DOHH2 (cell line): ENCODE measurements around the gene DCAF6.

ENCODE experiments used
- H3F3A ChIP-seq: fragments of 200-600 bp; sonication (generic), shearing (Covaris generic); 2 replicates; pipeline ENCODE4 v1.6.0; 2016; ENCODE audit warnings: antibody characterized with exemption, mild to moderate bottlenecking; ENCODE audit not compliant: control insufficient read depth, insufficient read depth
- H3K27ac ChIP-seq: fragments of 200-600 bp; sonication (generic); 2 replicates; pipeline ENCODE4 v1.5.1; 2014; ENCODE audit warnings: low read depth, mild to moderate bottlenecking, low read length, moderate library complexity
- H3K27me3 ChIP-seq: fragments of 200-600 bp; sonication (generic); 2 replicates; pipeline ENCODE4 v1.6.1; 2014; ENCODE audit warnings: mild to moderate bottlenecking, low read length, mixed read lengths; ENCODE audit not compliant: control insufficient read depth
- H3K36me3 ChIP-seq: fragments of 200-600 bp; sonication (generic); 2 replicates; pipeline ENCODE4 v1.6.1; 2014; ENCODE audit warnings: mild to moderate bottlenecking, low read length, moderate library complexity, mixed read lengths; ENCODE audit not compliant: control insufficient read depth
- H3K4me1 ChIP-seq: fragments of 200-600 bp; sonication (generic); 2 replicates; pipeline ENCODE4 v1.6.1; 2014; ENCODE audit warnings: mild to moderate bottlenecking, low read length, mixed read lengths; ENCODE audit not compliant: control insufficient read depth
- H3K4me2 ChIP-seq: fragments of 200-600 bp; sonication (generic); 2 replicates; pipeline ENCODE4 v1.6.0; 2014; ENCODE audit warnings: mild to moderate bottlenecking, low read length, moderate library complexity
- H3K4me3 ChIP-seq: fragments of 200-600 bp; sonication (generic); 2 replicates; pipeline ENCODE4 v1.5.1; 2014; ENCODE audit warnings: mild to moderate bottlenecking, low read length, mixed read lengths
- H3K79me2 ChIP-seq: fragments of 200-600 bp; sonication (generic); 2 replicates; pipeline ENCODE4 v1.6.1; 2014; ENCODE audit warnings: mild to moderate bottlenecking, low read length, mixed read lengths; ENCODE audit not compliant: control insufficient read depth
- H3K9me2 ChIP-seq: fragments of 200-600 bp; sonication (generic); replicated peaks from 2 replicates; pipeline ENCODE4 v1.6.1; 2014; ENCODE audit warnings: mild to moderate bottlenecking, low read length, mixed read lengths; ENCODE audit not compliant: control insufficient read depth
- H3K9me3 ChIP-seq: fragments of 200-600 bp; sonication (generic); 2 replicates; pipeline ENCODE4 v1.6.1; 2014; ENCODE audit warnings: antibody characterized with exemption, low read length, mixed read lengths; ENCODE audit not compliant: control insufficient read depth, insufficient read depth
- H4K20me1 ChIP-seq: fragments of 200-600 bp; sonication (generic); 2 replicates; pipeline ENCODE4 v1.6.0; 2014; ENCODE audit warnings: low read depth, mild to moderate bottlenecking, antibody characterized with exemption, low read length, moderate library complexity; ENCODE audit not compliant: control insufficient read depth, insufficient read depth
- EZH2phosphoT487 ChIP-seq: fragments of 200-600 bp; sonication (generic); IDR thresholded peaks from 2 replicates; pipeline ENCODE4 v1.6.1; 2017; ENCODE audit warnings: borderline replicate concordance, mild to moderate bottlenecking, antibody characterized with exemption, low read length, moderate library complexity, mixed read lengths
- TF ChIP-seq, protein P1 (sequence below): fragments of 200-600 bp; sonication (generic); IDR thresholded peaks from one replicate; pipeline ENCODE4 v1.5.1; 2014; ENCODE audit warnings: antibody characterized with exemption, mild to moderate bottlenecking, low read depth, low read length; ENCODE audit not compliant: poor library complexity, severe bottlenecking

The DCAF6 gene

DNA sequence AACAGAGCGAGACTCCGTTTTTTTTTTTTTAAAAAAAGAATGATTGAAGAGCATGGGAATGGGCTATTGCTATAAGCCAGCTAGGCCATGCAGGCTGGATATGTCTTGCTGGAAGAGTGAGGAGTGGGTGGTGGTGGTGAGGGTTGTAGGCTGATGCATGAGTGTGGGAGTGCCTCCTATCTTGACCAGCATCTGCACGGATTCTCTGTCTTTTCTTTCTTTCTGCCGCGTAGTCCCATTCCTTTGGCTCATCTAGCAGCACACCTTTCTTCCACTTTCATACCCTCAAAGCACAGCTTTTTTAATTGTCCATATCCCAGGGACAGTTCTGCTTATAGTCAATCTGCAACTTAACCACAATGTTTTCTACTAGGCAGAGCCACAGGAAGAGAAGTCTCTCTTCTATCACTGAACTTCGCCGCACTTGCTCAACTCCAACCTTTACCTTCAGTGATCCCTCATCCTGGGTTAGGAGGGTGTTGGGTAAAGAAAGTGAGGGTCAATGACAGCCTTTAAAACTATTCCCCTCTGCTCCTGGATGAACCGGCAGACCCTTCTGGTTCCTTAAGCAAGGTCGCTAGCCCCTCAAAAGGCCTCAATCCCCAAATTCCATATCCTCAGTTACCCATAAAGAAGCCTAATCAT lies 37.8 kb upstream of the DCAF6 start:
- TF ChIP-seq, protein P1, sequence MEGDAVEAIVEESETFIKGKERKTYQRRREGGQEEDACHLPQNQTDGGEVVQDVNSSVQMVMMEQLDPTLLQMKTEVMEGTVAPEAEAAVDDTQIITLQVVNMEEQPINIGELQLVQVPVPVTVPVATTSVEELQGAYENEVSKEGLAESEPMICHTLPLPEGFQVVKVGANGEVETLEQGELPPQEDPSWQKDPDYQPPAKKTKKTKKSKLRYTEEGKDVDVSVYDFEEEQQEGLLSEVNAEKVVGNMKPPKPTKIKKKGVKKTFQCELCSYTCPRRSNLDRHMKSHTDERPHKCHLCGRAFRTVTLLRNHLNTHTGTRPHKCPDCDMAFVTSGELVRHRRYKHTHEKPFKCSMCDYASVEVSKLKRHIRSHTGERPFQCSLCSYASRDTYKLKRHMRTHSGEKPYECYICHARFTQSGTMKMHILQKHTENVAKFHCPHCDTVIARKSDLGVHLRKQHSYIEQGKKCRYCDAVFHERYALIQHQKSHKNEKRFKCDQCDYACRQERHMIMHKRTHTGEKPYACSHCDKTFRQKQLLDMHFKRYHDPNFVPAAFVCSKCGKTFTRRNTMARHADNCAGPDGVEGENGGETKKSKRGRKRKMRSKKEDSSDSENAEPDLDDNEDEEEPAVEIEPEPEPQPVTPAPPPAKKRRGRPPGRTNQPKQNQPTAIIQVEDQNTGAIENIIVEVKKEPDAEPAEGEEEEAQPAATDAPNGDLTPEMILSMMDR, result no peak
- no peak for TF ChIP-seq EZH2phosphoT487
- Histone ChIP-seq H3K4me2 (no peak overlapping the region), H3K27me3 (no peaks in the 10 kb centered on the region)

DNA sequence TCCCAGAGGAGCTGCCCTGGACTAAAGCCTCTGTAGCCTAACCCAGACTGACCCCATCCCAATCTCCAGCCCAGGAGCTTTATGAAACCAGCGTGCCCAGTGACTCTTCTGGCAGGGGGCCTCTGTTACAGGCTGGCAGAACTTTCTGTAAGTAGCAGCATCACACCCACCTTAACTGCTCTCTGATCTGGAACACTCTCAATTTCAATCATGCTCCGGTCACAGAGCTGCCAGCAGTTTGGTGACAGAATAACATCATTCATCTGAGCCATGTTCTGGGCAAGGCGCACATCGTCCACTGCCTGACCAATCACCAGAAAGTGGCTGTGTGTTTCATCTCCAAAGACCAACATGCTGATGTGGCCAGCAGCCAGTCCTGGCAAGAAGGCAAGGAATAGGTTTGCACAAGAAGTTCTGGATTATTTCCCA lies 37.2 kb upstream of the DCAF6 start:
- no peaks in the 10 kb centered on the region for H3K27me3 ChIP-seq
- H3K4me2 ChIP-seq, result no peak overlapping the region
- no peaks in the 10 kb centered on the region for H3K79me2 ChIP-seq
- H3K4me3 ChIP-seq, result no peak overlapping the region
- H4K20me1 ChIP-seq, result no peaks in the 10 kb centered on the region
- H3K9me2 ChIP-seq, result no peaks in the 10 kb centered on the region
- peaks cover 14% of the 10 kb centered on the region for H3K4me1 ChIP-seq
- no peak for TF ChIP-seq EZH2phosphoT487
- TF ChIP-seq, protein P1, result no peak
- H3F3A ChIP-seq, result no peaks in the 10 kb centered on the region
- no peaks in the 10 kb centered on the region for H3K9me3 ChIP-seq
- no peaks in the 10 kb centered on the region for H3K36me3 ChIP-seq
- H3K27ac ChIP-seq, result no peak overlapping the region

More for the DNA sequence above, 37.8 kb upstream of the DCAF6 start:
- Histone ChIP-seq H3K27ac (no peak overlapping the region), H3K9me3 (no peaks in the 10 kb centered on the region), H4K20me1 (no peaks in the 10 kb centered on the region), H3K36me3 (no peaks in the 10 kb centered on the region), H3K9me2 (no peaks in the 10 kb centered on the region), H3K4me3 (no peak overlapping the region), H3K4me1 (peaks cover 17% of the 10 kb centered on the region), H3K79me2 (no peaks in the 10 kb centered on the region), H3F3A (no peaks in the 10 kb centered on the region)

DNA sequence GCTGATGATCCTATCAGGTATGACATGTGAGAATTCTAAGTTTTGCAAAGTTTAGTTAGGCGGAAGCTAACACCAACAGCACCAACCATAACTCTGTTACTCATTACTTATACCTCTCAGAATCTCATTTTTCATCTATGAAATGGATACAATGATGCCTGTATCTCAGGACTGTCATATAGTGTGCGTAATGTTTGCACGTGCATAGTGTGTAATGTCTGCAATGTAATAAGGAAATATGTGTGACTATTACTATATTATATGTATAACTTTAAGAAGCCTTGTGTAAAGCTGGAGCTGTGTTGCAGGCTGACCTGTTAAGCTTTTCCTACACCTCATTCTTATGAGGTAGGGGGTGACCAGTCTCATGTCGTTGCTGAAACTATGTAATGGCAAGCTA lies 35.6 kb upstream of the DCAF6 start:
- H3K9me3 ChIP-seq, result no peaks in the 10 kb centered on the region
- H3K4me1 ChIP-seq, result peaks cover 14% of the 10 kb centered on the region
- H3K4me3 ChIP-seq, result no peak overlapping the region
- no peaks in the 10 kb centered on the region for H3F3A ChIP-seq
- H3K79me2 ChIP-seq, result no peaks in the 10 kb centered on the region
- no peaks in the 10 kb centered on the region for H3K9me2 ChIP-seq
- H3K27me3 ChIP-seq, result no peaks in the 10 kb centered on the region
- H4K20me1 ChIP-seq, result no peaks in the 10 kb centered on the region
- no peaks in the 10 kb centered on the region for H3K36me3 ChIP-seq
- no peak overlapping the region for H3K27ac ChIP-seq
- TF ChIP-seq, protein P1, result no peak
- TF ChIP-seq EZH2phosphoT487, result no peak
- H3K4me2 ChIP-seq, result no peak overlapping the region

DNA sequence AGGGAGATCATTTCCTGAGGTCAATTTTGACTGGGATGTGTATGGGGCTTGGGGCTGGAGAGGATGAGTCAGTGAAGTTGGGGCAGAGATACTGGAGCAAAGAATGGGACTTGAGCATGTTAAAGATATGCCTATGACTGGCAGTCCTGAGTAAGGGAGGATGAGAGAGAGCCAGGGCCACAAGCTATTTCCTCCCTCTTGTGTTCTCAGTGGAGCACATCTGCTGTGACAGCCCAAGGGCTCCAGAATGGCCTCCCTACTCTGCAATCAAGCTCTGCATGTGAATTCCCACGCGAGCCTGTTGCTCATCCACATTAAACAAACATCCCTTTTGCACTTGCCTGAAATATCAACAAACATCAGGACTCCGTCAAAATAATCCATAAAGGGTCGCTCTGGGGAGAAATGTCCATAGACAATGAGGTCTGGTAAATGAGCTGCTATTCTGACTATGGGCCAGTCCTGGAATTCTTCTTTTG lies 31.8 kb upstream of the DCAF6 start:
- TF ChIP-seq EZH2phosphoT487, result no peak
- TF ChIP-seq, protein P1, result no peak
- no peaks in the 10 kb centered on the region for H3K36me3 ChIP-seq
- no peaks in the 10 kb centered on the region for H3K79me2 ChIP-seq
- H3K4me3 ChIP-seq, result no peak overlapping the region
- no peak overlapping the region for H3K4me2 ChIP-seq
- peaks cover 7% of the 10 kb centered on the region; the same call in 1 of the 2 replicates for H3K9me3 ChIP-seq
- no peaks in the 10 kb centered on the region for H3F3A ChIP-seq
- H3K27me3 ChIP-seq, result no peaks in the 10 kb centered on the region
- peaks cover 5% of the 10 kb centered on the region for H3K4me1 ChIP-seq
- no peaks in the 10 kb centered on the region for H3K9me2 ChIP-seq
- H3K27ac ChIP-seq, result no peak overlapping the region
- no peaks in the 10 kb centered on the region for H4K20me1 ChIP-seq
